GM18519 (cell line): ENCODE data around the gene IRAK2.

ENCODE experiments used
- ATAC-seq: cut with Tn5 transposase; IDR thresholded peaks from one replicate; pipeline ENCODE4 v1.9.1; 2021; ENCODE audit warnings: mild to moderate bottlenecking, moderate library complexity; ENCODE audit not compliant: unreplicated experiment, low FRiP score

The IRAK2 gene

DNA sequence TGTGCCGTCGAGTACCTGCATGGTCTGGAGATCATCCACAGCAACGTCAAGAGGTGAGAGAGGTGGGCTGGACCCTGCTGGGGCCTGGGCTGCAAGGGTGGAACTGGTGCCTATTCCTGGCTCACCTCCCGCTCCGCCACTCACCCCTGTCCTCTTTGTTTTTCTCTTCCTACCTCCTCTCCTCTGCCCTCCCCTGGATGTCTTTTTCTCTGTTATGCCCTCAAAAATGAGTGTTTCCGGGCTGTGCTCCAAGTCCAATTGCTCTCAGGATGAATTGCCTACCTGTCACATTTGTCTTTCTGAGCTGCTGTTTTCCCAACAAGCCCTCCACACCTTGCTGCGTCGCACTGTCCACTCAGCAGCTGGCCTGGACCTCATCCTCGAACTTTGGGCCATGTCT is 55.0 kb downstream of the IRAK2 start:
- no peak for ATAC-seq

DNA sequence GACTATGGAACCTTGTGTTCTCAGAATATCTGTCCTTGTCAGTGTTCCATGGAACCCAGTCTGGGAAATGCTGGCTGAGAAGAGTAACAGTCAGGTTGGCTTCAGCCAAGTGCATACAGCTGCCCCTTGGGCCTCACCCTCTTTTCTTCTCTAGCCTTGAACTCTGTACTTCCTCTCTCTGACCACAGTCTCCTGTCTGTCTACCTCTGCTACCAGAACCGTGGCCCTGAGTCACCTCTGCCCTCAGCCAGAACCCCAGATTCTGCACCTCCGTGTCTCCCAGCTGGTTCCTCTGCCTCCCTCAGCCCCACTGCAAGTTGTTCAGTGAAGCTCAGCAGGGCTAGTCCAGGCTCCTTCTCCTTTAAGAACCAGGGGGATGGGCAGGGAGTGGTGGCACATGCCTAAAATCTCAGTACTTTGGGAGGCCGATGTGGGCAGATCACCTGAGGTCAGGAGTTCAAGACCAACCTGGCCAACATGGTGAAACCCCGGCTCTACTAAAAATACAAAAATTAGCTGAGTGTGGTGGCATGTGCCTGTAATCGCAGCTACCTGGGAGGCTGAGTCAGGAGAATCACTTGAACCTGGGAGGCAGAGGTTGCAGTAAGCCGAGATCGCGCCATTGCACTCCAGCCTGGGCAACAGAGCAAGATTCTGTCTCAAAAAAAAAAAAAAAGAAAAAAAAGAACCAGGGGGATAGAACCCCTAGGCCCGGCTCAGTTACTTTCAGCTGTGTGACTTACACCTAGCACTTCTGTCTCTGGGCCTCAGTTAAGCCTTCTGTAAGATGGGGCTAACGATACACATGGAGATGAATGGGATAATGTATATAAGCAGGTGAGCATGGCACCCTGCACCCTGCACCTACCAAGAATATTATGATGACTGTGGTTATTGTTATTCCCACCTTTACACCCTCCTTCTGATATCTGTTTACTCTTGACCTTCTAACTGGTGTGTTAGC is 59.2 kb downstream of the IRAK2 start:
- no peak for ATAC-seq

DNA sequence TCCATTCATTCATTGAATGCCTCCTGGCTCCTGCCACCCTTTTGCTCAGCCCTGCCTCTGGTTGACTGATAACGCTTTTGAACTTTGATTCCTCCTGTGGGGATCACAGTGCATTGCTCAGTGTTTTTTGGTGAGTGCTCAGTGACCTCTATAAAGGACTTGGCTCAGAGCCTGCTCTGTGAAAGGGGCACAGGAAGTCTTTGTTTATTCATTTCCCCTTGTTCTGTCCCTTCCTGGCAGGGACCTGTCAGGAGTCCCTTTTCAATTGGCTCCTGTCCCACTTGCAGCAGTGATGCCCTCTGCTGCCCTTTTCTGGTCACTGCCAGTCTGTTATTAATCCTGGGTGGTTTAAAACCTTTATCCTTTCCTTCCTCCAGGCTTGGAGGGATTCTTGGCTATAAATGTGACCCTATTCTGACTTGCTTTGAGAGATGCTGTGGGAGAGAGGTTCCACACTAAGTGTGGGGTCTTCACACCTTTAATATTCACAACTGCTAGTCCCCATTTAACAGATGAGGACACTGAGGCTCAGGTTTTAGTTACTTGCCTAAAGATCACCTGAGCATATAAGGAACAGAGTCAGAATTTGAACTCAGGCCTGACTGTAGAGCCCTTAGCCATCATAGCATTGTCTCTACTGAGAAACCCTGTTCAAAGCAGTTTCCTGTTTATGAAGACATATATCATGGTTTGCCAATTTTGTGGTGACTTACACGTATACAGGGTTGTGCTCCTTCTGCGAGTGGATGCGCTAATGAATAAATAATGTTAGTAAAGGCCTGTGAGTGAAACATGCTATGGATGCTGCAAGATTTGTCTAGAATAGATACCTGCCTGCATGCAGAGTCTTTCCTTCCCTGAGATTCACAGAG is 60.3 kb downstream of the IRAK2 start:
- ATAC-seq: peak; percentile 37

DNA sequence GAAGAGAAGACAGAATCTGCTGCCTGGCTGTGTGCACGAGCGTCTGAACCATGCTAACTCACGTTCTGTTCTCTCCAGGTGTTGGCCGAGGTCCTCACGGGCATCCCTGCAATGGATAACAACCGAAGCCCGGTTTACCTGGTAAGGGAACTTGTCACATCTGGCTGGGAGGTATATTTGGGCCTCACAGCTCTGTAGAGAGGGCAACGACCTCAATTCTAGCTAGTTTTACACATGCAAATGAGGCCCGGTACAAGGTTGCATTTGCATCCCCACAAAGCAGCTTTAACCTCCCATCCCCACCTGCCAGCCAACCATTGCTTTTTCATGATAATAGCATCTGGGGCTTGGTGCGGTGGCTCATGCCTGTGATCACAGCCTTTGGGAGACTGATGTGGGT is 61.6 kb downstream of the IRAK2 start:
- no peak for ATAC-seq

DNA sequence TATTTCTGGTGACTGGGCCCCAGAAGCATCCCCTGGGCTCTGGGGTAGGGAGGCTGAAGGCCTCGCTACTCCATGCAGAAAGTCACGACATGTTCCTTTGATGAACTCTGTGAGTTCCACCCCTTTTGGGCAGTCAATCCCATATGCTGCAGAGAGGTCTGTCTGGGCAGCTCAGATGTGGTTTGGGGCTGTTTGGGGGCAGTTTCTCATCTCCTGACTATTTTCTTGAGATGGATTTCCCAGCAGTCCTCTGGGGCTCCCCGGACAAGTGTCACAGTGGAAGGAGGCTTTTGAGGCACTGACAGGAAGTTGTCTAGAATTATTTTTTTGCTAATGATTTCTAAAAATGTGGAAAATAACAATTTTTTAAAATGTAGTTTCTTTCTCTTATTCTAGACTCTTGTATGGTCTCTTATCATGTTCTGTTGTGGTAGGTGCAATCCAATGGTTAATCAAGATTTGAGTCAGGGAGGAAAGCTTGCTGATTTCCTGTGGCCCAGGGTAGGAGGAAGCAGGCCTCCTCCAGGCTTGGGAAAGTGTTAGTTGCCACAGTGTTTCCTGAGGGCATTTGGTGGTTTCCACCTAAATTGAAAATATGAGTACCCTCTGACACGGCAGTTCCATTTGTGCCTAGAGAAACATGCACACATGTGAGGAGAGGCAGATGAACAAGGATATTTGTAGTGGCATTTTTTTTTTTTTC is 63.7 kb downstream of the IRAK2 start:
- ATAC-seq: no peak

DNA sequence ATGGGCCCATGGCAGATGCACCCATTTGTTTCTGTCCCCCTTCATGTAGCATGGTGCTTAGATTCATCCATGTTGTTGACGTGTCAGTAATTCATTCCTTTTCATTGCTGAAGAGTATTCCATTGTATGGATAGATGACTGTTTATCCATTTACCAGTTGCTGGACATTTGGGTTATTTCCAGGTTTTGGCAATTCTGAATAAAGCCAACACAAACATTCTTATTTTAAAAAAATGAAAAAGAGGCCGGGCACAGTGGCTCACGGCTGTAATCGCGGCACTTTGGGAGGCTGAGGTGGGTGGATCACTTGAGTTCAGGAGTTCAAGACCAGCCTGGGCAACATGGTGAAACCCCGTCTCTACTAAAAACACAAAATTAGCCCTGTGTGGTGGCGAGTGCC is 64.9 kb downstream of the IRAK2 start:
- no peak for ATAC-seq

DNA sequence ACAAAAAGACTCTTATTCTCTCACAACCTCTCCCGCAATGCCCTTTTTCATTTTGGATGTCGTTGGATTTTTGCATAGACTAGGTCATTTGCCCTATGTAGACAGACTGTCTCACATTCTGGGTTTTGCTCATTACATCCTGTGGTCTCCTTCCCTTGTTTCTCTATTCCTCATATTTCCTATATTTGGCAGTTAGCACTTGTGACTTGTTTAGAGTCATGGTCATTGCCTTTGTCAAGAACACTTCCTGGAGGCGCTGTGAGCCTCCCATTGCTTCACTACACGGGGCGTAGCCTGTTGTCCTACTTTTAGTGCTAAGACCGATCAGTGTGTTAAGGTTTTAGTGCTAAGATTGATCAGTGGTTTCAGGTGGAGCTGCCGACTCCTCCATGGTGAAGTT is 67.4 kb downstream of the IRAK2 start:
- no peak for ATAC-seq

DNA sequence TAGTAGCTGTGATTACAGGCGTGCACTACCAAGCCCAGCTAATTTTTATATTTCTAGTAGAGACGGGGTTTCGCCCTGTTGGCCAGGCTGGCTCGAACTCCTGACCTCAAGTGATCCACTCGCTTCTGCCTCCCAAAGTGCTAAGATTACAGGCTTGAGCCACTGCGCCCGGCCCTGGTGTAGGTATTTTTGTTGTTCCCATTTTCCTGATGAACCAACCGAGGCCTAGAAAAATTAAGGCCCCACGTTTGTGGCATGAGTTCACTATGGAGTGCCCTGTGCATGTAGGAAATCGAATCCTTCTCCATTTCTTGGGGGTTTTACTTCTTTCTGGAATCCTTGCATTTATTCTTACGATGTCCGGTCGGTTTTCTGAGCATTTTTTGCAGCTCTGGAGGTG is 69.3 kb downstream of the IRAK2 start:
- no peak for ATAC-seq

DNA sequence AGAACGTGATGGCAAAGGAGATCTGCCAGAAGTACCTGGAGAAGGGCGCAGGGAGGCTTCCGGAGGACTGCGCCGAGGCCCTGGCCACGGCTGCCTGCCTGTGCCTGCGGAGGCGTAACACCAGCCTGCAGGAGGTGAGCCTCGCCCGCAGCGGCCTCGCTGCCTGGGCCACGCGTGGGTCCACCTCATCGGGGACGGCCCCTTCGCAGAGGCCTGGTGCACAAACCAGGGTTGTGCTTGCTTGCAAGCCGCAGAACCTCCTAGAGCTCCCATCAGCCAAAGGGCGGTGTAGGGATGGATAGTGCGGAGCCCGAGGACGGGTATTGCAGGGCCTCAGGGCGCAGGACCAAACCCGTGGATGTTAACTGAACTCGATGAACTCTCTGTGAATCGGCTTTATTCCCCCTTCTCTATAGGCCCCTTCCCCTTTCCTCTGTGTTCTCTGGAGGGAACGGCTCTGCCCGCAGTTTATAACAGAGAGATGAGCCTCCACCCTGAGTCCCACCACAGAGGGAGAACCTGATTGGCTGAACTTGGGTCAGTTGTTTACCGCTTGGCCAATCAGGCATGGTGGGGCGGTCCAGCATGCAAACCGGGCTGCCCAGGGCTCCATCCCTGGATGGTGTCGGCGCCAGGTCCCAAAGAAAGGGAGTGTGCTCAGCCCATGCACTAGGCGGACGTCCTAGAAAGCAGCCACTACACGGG is 70.0 kb downstream of the IRAK2 start:
- ATAC-seq: no peak

DNA sequence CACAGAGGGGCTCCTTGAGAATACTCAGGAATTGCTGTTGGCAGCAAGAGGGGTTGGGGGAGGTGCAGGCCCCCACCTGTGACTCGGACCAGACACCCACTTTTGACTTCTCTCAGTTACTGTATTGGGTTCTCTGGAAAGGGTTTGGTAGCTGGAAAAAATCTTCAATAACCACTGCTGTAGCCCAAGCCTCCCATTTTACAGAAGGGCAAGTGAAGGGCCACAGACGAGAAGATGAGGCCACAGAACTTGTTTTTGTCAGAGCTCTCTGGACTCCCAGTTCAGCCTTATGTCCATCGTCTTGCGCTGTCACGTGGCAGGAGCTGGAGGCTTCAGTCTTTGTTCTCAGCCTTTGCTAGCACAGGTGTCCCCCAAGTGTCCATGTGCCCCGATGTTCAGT is 70.8 kb downstream of the IRAK2 start:
- no peak for ATAC-seq

DNA sequence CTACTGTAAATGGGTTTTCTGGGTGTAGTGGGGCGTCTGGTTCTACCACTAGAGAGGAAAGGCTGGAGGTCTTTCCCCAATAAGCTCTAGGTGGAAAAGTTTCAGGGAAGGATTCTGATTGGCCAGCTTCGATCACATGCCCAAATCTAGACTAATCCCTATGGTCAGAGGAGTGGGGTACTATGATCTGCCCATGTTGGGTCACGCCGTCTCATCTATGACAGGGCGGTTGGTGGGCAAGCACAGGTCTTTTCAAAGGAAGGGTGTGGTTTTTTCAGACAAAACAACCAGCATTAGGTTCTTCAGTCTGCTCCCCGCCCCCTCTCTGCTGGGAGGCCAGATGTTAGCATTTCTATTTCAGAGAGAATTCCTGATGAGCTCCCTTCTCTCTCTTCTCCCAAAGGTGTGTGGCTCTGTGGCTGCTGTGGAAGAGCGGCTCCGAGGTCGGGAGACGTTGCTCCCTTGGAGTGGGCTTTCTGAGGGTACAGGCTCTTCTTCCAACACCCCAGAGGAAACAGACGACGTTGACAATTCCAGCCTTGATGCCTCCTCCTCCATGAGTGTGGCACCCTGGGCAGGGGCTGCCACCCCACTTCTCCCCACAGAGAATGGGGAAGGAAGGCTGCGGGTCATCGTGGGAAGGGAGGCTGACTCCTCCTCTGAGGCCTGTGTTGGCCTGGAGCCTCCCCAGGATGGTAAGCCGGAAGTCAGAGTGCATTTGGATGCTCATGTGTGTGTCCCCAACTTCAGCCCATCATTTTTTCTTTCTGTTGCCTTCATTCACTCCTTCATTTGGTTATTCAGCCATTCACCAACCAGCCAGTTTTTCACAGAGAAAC is 73.8 kb downstream of the IRAK2 start:
- no peak for ATAC-seq

DNA sequence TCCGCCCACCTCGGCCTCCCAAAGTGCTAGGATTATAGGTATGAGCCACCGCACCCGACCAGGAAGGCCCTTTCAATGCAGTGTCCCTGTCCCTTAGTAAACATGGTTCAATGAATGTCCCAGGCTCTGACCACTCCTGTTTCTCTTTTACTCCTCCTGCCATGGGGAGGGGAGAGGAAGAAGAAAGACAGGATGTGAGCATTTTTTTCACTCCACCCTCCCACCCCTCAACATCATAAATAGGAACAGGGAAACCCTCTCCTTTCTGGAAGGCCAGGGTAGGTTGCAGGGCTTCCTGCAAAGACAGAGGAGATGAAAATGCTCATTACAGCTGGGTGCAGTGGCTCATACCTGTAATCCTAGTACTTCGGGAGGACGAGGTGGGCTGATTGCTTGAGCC is 76.1 kb downstream of the IRAK2 start:
- ATAC-seq: no peak

DNA sequence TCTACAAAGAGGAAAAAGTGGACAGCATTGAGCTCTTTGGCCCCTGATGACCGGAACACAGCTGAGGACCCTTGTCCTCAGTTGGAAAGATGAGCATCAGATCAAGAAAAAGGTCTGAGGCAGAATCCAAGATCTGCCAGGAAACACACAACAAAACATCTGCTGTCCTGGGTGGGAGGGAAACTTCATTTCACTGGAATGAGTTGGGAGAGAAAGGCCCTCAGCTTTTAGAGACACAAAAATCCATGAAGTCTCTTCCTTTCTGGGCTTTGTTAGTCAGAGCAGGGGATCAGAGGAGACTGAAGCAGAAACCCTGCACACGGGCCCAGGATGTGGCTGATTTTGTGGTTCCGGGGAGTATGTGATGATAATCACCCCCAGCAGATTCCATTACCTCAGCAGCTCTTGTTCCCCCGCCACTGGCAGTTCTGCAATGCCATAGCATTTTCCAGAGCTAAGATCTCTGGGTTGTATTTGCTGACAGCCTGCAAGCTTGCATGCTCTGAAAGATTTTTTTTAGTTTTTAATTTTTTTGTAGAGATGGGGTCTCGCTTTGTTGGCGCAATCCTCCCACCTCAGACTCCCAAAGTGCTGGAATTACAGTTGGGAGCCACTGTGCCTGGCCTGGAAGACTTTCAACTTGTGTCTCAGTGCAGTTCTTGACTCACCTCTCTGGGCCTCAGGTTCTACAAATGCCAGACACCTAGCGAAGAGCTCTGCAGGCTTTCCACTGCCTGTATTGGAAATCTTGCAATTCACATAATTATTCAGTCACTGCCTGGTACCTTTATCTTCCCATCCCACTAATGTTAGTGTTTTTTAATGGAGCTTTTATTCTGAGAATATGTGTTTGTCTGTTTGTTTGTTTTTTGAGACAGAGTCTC is 77.7 kb downstream of the IRAK2 start:
- ATAC-seq: no peak

DNA sequence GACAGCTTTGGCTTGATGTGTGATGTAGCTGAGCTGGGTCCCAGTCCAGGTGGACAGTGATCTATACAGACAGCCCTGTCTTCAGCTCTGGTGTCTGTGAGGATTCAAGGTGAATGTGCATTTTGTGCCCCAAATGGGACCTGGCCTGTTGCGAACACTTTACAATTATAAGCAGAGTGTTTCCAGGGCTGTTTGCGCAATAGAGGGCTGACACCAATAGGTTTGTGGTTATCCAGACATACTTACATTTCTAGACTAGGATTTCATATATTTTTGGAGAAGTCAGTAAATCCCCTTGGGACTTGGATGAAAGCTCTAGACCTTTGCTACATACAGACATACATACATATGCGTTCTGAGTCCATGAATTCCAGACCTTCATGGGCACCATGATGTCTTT is 79.3 kb downstream of the IRAK2 start:
- no peak for ATAC-seq

DNA sequence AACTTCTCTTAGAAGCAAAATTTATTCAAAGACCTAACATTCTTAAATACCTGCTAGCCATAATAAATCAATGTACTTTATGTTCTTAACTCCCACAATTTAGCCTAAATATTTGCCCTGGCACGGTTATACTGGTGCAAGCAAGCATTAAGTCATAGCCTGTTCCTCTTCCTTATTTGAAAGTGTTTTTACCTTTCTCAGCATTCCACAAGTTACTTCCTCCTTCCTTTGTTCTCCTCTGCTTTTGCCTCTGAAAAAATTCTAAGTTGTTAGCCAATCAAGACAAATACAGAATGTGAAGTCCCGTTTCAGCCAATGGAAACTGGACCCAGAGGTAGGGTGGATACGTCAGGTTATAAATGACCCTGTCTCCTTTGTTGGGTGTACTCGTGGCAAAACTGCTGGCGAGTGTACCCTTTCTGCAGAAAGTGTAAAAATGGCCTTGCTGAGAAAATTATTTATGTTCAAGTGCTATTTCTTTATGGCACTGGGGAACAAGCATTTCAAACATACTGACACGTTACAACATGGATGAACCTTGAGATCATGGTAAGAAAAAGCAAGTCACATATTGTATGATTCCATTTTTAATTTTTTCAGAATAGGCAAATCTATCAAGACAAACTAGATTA is 80.5 kb downstream of the IRAK2 start:
- no peak for ATAC-seq

DNA sequence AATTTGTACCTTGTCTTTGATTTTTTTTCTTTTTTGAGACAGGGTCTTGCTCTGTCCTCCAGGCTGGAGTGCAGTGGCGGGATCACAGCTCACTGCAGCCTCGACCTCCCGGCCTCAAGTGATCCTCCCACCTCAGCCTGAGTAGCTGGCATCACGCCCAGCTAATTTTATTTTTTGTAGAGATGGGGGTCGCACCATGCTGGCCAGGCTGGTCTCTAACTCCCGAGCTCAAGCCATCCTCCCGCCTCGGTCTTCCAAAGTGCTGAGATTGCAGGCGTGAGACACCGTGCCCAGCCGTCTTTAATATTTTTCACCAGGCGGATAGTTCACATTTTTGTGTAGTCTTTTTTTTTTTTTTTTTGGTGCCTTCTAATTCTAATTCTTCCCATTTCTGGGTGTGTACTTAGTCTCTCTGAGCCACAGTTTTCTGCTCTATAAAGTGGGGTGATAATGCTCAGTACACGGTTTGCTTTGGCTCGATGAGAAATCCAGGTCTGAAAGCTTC is 83.0 kb downstream of the IRAK2 start:
- ATAC-seq: no peak

DNA sequence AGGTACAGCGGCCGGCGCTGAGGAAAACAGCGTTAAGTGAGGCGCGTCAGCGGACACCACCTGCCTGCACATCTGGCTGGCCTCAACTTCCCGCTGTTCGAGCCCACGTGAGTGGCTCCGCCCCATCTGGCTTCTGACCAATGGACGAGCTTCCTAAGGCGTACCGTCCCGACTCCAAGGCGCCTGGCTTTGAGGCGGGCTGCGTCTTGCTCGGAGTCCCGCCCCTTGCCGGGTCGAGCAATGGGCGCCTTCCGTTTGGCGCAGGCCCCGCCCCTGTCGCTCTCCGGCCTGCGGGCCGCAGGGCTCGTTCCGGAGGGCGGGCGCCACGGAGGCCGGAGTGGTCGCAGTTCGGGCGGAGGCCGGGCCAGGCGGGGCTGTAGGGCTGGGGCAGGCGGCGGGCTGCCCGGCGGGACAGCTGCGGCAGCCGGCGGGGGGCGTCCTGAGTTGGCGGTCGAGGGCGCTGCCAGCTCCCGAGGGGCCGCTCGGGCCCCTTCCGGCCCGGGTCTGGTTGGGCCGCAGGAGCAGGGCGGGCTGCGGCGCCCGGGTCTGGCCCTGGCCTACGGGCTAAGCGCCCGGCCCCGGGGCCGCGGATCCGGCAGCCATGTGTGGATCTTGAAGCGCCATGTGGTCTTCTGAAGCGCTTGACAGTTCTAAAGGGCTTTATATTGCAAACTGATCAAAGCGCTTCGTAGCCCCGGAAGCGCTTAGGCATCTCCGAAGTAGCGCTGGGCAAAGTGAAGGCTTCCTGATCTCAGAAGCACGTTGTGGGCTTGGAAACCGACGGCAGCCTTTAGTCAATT is 83.7 kb downstream of the IRAK2 start, which contains the start of gene TATDN2:
TSS of gene TATDN2 (plus strand) at position 276 of the 800 bp plus-strand sequence. CDS start 742 bp downstream, outside the sequence.
- ATAC-seq: peak; percentile 91
